Mesodermal cell (in vitro differentiated cells): ENCODE measurements around the gene PAPPA.

Experiments
- H3K27ac ChIP-seq: 2 replicates; pipeline ENCODE4 v1.7.0; 2013; ENCODE audit warnings: mild to moderate bottlenecking, low read depth, low read length, moderate library complexity; ENCODE audit not compliant: severe bottlenecking
- H3K36me3 ChIP-seq: 2 replicates; pipeline ENCODE4 v1.7.1; 2013; ENCODE audit warnings: mild to moderate bottlenecking, low read length, moderate library complexity; ENCODE audit not compliant: control insufficient read depth, insufficient read depth
- H3K4me1 ChIP-seq: one replicate; pipeline ENCODE4 v1.7.1; 2013; ENCODE audit warnings: mild to moderate bottlenecking, low read length; ENCODE audit not compliant: insufficient read depth, control insufficient read depth, poor library complexity, severe bottlenecking
- H3K4me3 ChIP-seq: 2 replicates; pipeline ENCODE4 v1.7.0; 2013; ENCODE audit warnings: low read length, control low read depth, mild to moderate bottlenecking; ENCODE audit not compliant: insufficient read depth, poor library complexity, severe bottlenecking; ENCODE audit errors: extremely low read depth
- H3K9me3 ChIP-seq: 2 replicates; pipeline ENCODE4 v1.7.1; 2013; ENCODE audit warnings: mild to moderate bottlenecking, low read length, moderate library complexity; ENCODE audit not compliant: control insufficient read depth
- WGBS, 2 experiments: methylation state at CpG; one replicate each; pipeline ENCODE4 v1.1.5; 2013; ENCODE audit warnings: missing lambda C conversion rate in 2 of 2; ENCODE audit not compliant: insufficient coverage in 2 of 2; 5-methylcytosine and 5-hydroxymethylcytosine counted together

Gene PAPPA

DNA sequence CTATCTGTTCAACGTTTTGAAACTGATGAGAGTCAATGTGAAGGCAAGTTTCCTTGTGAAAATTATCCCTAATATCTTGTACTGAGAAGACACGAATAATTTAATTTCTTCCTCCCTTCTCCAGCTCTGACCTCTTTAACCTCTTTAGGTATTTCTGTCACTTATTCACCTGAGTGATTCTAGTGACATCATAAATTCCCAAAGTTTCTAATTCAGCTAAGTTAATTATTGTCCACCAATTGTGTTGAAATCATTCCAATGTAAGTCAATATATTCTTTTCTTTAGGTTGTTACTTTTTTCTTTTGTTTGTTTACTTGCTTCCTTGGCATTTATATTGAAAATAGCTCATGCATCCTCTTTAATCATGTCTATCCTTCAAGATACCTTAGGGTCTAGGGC, 143.8 kb downstream of the PAPPA start:
- 60 to 83% methylated on average over 1 to 2 of the region's 2 CpGs for WGBS, 2 experiments
- H3K27ac ChIP-seq = no peak overlapping the region

DNA sequence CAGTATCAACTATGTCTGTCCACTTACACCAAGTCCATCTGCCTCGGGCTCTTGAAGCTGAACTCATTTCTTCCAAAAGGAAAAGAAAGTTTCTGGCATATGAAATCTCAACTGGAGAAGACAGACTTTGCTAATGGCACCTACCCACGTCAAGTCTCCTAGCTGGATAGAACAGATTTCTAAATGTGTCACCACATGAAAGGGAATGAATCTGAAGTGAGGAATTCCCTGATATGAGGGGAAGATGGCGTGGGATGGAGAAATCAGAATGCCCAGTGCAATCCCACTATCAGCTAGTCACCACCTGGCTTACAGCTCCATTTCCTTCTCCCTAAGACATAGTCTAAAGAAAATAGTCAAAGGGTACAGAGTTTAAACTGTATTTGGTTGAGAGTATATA, 144.7 kb downstream of the PAPPA start:
- 86 to 100% methylated on average over 2 of the region's 3 CpGs for WGBS, 2 experiments
- Histone ChIP-seq H3K4me1 (no peaks in the 10 kb centered on the region), H3K27ac (no peak overlapping the region), H3K36me3 (peaks cover 44% of the 10 kb centered on the region), H3K9me3 (no peaks in the 10 kb centered on the region), H3K4me3 (no peak overlapping the region)

More for the DNA sequence above, 143.8 kb downstream of the PAPPA start:
- no peaks in the 10 kb centered on the region for H3K9me3 ChIP-seq
- no peak overlapping the region for H3K4me3 ChIP-seq
- peaks cover 40% of the 10 kb centered on the region for H3K36me3 ChIP-seq
- H3K4me1 ChIP-seq = no peaks in the 10 kb centered on the region

DNA sequence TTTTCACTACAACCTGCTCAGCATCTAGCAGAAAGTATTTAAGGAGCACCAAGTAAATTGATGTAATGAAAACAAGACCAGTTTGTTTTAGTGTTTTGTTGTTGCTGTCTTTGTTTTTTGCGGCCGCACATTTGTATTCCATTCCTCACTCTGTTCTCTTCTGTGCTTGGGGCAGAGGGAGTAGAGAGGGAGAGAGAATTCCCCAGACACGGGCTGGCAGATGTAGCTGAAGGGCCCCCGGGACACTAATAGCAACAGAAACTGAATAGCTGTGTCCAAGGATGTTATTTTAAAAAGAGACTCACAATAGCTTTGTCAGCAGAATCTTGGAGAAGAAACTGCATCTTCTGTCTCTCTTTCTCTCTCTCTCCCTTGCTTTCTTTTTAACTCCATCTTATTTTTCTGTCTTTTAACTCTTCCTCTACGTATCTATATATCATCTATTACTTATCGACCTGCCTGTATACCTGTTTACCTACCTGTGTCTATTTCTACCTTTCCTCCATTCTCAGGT, 145.3 kb downstream of the PAPPA start:
- Histone ChIP-seq H3K9me3 (no peaks in the 10 kb centered on the region), H3K36me3 (peaks cover 46% of the 10 kb centered on the region), H3K4me3 (no peak overlapping the region), H3K27ac (no peak overlapping the region), H3K4me1 (no peaks in the 10 kb centered on the region)
- 84 to 100% methylated on average over 2 to 3 of the region's 6 CpGs for WGBS, 2 experiments

DNA sequence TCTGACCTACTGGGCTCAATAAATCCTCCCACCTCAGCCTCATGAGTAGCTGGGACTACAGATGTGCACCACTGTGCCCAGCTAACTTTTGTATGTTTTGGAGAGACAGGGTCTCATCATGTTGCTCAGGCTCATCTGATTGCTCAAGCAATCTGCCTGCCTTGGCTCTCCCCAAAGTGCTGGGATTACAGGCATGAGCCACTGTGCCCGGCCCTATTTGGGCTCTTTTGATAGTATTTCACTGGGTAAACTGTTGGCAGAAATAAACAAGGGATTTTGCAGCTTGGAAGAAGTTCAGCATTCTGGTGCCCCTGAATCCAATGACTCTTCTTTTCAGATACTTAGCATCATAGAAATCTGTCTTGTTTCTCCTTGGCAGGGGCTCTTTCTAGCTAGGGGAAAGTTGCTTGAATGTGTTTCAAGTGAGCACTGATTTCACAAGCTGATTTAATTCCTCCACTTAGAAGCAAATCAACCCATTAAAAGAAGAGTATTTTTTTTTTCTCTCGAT, 146.8 kb downstream of the PAPPA start:
- H3K27ac ChIP-seq = no peak overlapping the region
- no peaks in the 10 kb centered on the region for H3K4me1 ChIP-seq
- no peak overlapping the region for H3K4me3 ChIP-seq
- H3K9me3 ChIP-seq = no peaks in the 10 kb centered on the region
- 83% methylated on average over 1 of the region's 2 CpGs; no CpG with 5 or more reads in 1 of the 2 experiments for WGBS, 2 experiments
- H3K36me3 ChIP-seq = peaks cover 49% of the 10 kb centered on the region

DNA sequence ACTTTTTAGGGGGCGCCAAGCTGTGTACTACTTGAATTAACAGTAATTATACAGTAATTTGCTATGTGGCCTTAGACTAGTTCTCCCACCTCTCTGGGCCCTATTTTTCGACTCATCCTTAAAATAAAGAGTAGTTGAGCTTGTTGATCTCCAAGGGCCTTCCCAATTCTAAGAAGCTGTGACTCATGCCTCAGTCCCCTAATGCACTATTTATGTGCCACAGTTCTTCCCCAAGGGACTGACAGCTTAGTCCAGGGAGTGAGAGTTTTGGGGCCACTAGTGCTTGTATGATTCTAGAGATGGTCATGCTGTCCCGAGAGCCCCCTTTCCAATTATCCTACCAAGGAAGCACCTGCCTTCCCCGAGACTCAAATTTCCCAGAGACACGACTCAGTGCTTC, 149.7 kb downstream of the PAPPA start:
- WGBS, 2 experiments = 89 to 92% methylated on average over 3 of the region's 5 CpGs
- no peaks in the 10 kb centered on the region for H3K4me1 ChIP-seq
- no peaks in the 10 kb centered on the region for H3K9me3 ChIP-seq
- H3K27ac ChIP-seq = peak overlapping the region; percentile 8
- H3K36me3 ChIP-seq = peaks cover 57% of the 10 kb centered on the region
- no peak overlapping the region for H3K4me3 ChIP-seq

DNA sequence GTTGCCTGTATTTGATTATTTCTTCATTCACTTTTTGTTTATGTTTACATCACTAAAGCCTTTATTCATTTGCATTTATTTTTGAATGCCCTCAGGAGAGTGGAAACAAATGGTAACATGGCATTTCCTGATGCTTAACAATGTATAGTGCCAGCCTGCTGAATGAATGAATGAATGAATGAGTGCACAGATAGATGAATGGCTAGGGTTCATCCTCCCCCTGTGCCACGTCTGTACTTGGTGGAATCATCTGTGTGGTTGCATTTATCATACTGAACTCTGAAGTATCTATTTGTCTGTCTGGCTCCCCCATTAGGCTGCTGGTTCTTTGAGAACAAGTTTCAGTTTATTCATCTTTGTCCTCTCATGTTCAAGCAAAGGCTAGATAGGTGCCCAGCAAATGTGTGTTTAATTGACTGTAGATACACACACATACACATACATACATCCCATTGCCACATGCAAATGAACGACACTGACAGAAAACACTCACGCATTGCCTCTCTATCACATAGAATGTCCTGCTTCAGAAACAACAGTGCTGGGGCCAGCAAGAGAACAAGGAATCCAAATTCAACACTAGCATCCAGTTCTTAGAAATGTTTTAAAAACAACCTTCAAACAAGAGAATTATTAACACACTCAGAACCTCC, 150.4 kb downstream of the PAPPA start:
- Histone ChIP-seq H3K9me3 (no peaks in the 10 kb centered on the region), H3K36me3 (peaks cover 55% of the 10 kb centered on the region), H3K4me1 (no peaks in the 10 kb centered on the region), H3K4me3 (no peak overlapping the region), H3K27ac (peak overlapping the region; percentile 8)
- WGBS, 2 experiments = 79 to 88% methylated on average over 2 to 3 of the region's 3 CpGs

DNA sequence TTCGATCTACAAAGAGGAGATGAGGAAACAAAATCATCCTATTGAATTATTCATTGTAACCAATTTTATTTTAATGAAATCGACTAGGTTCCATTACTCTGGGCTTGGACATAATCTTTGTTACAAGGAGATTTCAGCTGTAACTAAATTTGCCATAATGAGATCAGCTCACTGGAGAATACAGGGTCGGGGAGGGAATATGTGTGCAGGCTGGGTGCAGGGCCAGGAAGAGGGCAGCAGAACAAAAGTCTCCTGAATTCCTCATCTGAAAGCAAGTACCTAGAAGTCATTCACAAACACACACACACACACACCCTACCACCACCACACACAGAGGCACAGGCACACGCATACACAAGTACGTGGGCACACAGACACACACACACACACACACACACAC, 151.2 kb downstream of the PAPPA start:
- Histone ChIP-seq H3K4me1 (no peaks in the 10 kb centered on the region), H3K4me3 (no peak overlapping the region), H3K36me3 (peaks cover 62% of the 10 kb centered on the region), H3K27ac (no peak overlapping the region), H3K9me3 (no peaks in the 10 kb centered on the region)
- 87% methylated on average over 3 of the region's 5 CpGs; no CpG with 5 or more reads in 1 of the 2 experiments for whole genome bisulfite sequencing, 2 experiments

DNA sequence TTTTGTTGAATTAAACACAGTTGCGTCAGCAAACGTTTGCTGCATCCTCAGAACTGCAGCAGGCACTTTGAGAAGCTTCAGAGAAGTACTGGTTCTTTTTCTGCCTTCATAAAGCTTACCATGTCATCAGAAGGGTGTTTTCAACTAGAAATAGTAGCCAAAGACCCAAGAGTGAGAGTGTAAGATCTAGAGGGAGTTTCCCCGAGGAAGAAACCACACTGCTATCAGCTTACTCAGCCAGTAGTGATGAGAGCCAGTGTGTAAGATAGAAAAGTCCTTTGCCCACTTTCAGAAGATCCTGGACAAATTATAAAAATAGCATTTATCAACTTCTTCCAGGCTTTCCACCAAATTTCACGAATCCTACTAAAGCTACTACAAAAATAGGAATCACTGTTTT, 154.5 kb downstream of the PAPPA start:
- WGBS, 2 experiments = 78 to 80% methylated on average over 3 of the region's 4 CpGs
- Histone ChIP-seq H3K9me3 (no peaks in the 10 kb centered on the region), H3K4me1 (no peaks in the 10 kb centered on the region), H3K4me3 (no peak overlapping the region), H3K27ac (no peak overlapping the region), H3K36me3 (peaks cover 71% of the 10 kb centered on the region)

DNA sequence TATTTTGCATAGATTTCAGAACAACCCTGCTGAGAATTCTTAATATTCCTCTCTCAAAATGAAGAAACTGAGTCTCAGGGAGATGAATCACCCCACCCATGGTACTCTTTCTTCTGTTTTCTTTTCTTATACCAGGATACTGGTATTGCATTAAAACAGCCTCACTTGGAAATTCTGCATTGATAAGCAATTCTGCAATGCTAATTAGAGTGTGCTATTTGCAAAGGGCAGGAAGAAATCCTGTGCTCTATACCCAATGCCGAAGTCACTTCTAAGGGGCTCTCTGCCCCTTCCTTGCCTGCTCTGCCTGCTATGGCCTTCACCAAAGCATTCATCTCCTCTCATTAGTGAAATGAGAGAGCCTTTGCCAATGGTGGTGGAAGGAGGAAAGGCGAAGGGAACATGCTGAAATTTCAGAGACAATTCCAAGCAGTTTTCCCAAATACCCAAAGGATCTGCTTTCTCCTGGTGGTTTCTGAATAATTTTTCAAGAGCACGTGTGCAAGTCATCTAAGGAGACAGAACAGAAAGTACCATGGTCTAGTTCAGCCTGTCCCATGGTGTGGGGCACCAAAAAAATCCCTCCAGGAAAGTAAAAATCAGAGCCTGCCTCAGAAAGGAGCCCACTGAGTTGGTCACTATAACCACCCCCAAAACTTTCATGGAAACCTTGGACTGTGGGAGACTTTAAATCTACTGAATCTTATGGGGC, 156.5 kb downstream of the PAPPA start:
- no peak overlapping the region for H3K27ac ChIP-seq
- 67 to 80% methylated on average over 1 of the region's 3 CpGs for WGBS, 2 experiments
- peaks cover 61% of the 10 kb centered on the region for H3K36me3 ChIP-seq
- no peak overlapping the region for H3K4me3 ChIP-seq
- no peaks in the 10 kb centered on the region for H3K4me1 ChIP-seq
- no peaks in the 10 kb centered on the region for H3K9me3 ChIP-seq

DNA sequence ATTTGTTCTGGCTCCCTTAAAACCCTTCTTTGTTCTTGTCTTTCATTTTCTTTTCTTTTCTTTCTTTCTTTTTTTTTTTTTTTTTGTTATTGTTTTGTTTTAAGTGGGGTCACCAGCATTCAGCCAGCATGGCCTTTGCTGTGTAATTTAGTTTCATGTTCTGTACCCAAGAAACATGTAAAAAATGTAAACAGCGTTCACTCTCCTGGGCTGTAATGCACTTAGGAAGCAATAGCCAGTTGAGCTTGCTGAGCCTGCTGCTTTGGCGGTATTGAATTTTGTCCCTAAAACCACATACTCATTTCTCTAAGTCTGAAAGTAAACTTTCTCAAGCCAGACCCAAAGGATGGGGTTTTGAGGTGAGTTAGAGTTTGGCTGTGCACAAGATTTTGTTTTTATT, 158.6 kb downstream of the PAPPA start:
- Histone ChIP-seq H3K36me3 (peaks cover 60% of the 10 kb centered on the region), H3K4me1 (no peaks in the 10 kb centered on the region), H3K27ac (no peak overlapping the region), H3K9me3 (no peaks in the 10 kb centered on the region), H3K4me3 (no peak overlapping the region)
- 80% methylated on average over 1 of the region's 2 CpGs; no CpG with 5 or more reads in 1 of the 2 experiments for WGBS, 2 experiments

DNA sequence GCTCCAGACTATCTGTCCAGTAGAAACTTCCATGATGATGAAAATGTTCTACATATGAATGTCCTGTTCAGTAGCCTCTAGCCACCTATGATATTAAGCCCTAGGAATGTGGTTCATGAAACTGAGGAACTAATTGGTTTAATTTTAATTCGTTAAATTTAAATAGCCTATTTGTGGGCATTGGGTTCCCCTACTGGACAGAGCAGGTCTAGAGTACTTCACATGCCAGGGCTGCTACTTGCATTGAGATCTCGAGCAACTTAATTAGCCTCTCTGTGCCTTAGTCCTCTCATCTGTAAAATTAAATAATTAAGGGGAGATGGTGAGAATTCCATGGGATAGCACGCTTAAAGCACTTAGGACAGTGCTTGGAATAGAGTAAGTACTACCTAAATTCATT, 160.0 kb downstream of the PAPPA start:
- H3K9me3 ChIP-seq = no peaks in the 10 kb centered on the region
- H3K4me1 ChIP-seq = peaks cover 1% of the 10 kb centered on the region
- no peak overlapping the region for H3K4me3 ChIP-seq
- 80 to 100% methylated on average over 1 of the region's 3 CpGs for WGBS, 2 experiments
- no peak overlapping the region for H3K27ac ChIP-seq
- H3K36me3 ChIP-seq = peaks cover 48% of the 10 kb centered on the region
